GM21576 (cell line): ENCODE results near the gene APPL1.
"Not testable (repeated sequence)": the region's sequence is repeated elsewhere in the genome, so short reads cannot be mapped to it uniquely, and the experiment has no call there.

Source experiments
- ATAC-seq: cut with Tn5 transposase; IDR thresholded peaks from one replicate; pipeline ENCODE4 v1.9.1; 2021; ENCODE audit warnings: mild to moderate bottlenecking, moderate library complexity; ENCODE audit not compliant: unreplicated experiment

APPL1 gene

GRCh38 chr3:57268416-57268815 lies 40.9 kb downstream of the APPL1 start:
- ATAC-seq = no peak

- ATAC-seq = no peak
Observed at GRCh38 chr3:57274845-57275244, 47.3 kb downstream of the APPL1 start.

GRCh38 chr3:57275393-57275792 lies 47.9 kb downstream of the APPL1 start:
- no peak for ATAC-seq

- ATAC-seq = no peak
Observed at GRCh38 chr3:57278237-57278636, 50.7 kb downstream of the APPL1 start.

- no peak for ATAC-seq
Observed at GRCh38 chr3:57279685-57280084, 52.2 kb downstream of the APPL1 start.

- no peak for ATAC-seq
Observed at GRCh38 chr3:57281715-57282114, 54.2 kb downstream of the APPL1 start.

GRCh38 chr3:57283334-57283733 lies 55.8 kb downstream of the APPL1 start:
- no peak for ATAC-seq

GRCh38 chr3:57287205-57287604 lies 59.7 kb downstream of the APPL1 start:
- no peak for ATAC-seq

- no peak for ATAC-seq
Observed at GRCh38 chr3:57288403-57288802, 60.9 kb downstream of the APPL1 start.

- ATAC-seq = no peak
Observed at GRCh38 chr3:57292159-57292896, 64.8 kb downstream of the APPL1 start, which contains the start of gene ASB14. Gene ASB14 (minus strand): TSS chr3:57292685. CDS start chr3:57292033, 652 bp downstream.

- ATAC-seq = no peak
Observed at GRCh38 chr3:57292897-57293526, 65.5 kb downstream of the APPL1 start.

GRCh38 chr3:57298041-57298440 lies 70.5 kb downstream of the APPL1 start:
- ATAC-seq = no peak

GRCh38 chr3:57303520-57303919 lies 76.0 kb downstream of the APPL1 start:
- not testable (repeated sequence) for ATAC-seq

- ATAC-seq = no peak
Observed at GRCh38 chr3:57309769-57310360, 82.3 kb downstream of the APPL1 start.

GRCh38 chr3:57314204-57314603 lies 86.7 kb downstream of the APPL1 start:
- no peak for ATAC-seq
